MM.1S (cell line): ENCODE measurements around the gene ARHGAP26.
A peak's percentile ranks its signal among the peaks of the same experiment; 100 is the strongest.

Experiments
- DNase-seq: peaks from one replicate; pipeline ENCODE4 v3.0.0-alpha.2; 2015
- H2AFZ ChIP-seq: fragments of 300-600 bp; sonication (generic); 2 replicates; pipeline ENCODE4 v1.6.0; 2016; ENCODE audit warnings: antibody characterized with exemption, low read length
- H3F3A ChIP-seq: fragments of 300-600 bp; sonication (generic); 2 replicates; pipeline ENCODE4 v1.6.1; 2016; ENCODE audit warnings: mild to moderate bottlenecking, antibody characterized with exemption, low read length, moderate library complexity, mixed read lengths; ENCODE audit not compliant: insufficient read depth
- H3K27ac ChIP-seq: fragments of 300-600 bp; sonication (generic); 2 replicates; pipeline ENCODE4 v1.5.1; 2016; ENCODE audit warnings: mild to moderate bottlenecking, low read length
- H3K27me3 ChIP-seq: fragments of 300-600 bp; sonication (generic); replicated peaks from 2 replicates; pipeline ENCODE4 v1.6.0; 2016; ENCODE audit warnings: low read length; ENCODE audit not compliant: insufficient read depth
- H3K36me3 ChIP-seq: fragments of 300-600 bp; sonication (generic); replicated peaks from 2 replicates; pipeline ENCODE4 v1.6.1; 2016; ENCODE audit warnings: mild to moderate bottlenecking, low read length, mixed read lengths; ENCODE audit not compliant: insufficient read depth
- H3K4me1 ChIP-seq: fragments of 300-600 bp; sonication (generic); 2 replicates; pipeline ENCODE4 v1.6.1; 2016; ENCODE audit warnings: low read length, mixed read lengths
- H3K4me2 ChIP-seq: fragments of 300-600 bp; sonication (generic); 2 replicates; pipeline ENCODE4 v1.6.0; 2016; ENCODE audit warnings: low read depth, low read length
- H3K4me3 ChIP-seq: fragments of 300-600 bp; sonication (generic); 2 replicates; pipeline ENCODE4 v1.5.1; 2016; ENCODE audit warnings: low read length, mixed read lengths
- H3K79me2 ChIP-seq: fragments of 300-600 bp; sonication (generic); 2 replicates; pipeline ENCODE4 v1.6.1; 2016; ENCODE audit warnings: mixed run types, low read length, mixed read lengths
- H3K9ac ChIP-seq: fragments of 300-600 bp; sonication (generic); 2 replicates; pipeline ENCODE4 v1.6.1; 2016; ENCODE audit warnings: low read length, mixed read lengths
- H3K9me2 ChIP-seq: fragments of 300-600 bp; sonication (generic); replicated peaks from 2 replicates; pipeline ENCODE4 v1.6.1; 2016; ENCODE audit warnings: mild to moderate bottlenecking, low read length, mixed read lengths; ENCODE audit not compliant: insufficient read depth
- H3K9me3 ChIP-seq: fragments of 300-600 bp; sonication (generic); replicated peaks from 2 replicates; pipeline ENCODE4 v1.6.1; 2016; ENCODE audit warnings: mild to moderate bottlenecking, low read length, mixed read lengths; ENCODE audit not compliant: insufficient read depth
- H4K20me1 ChIP-seq: fragments of 300-600 bp; sonication (generic); 2 replicates; pipeline ENCODE4 v1.6.1; 2016; ENCODE audit warnings: mild to moderate bottlenecking, low read length, moderate library complexity, mixed read lengths; ENCODE audit not compliant: insufficient read depth
- CTCF ChIP-seq: fragments of 300-600 bp; sonication (generic); IDR thresholded peaks from 2 replicates; pipeline ENCODE4 v1.5.1; 2016; ENCODE audit warnings: antibody characterized with exemption, low read length, mixed read lengths
- EZH2 ChIP-seq: fragments of 300-600 bp; sonication (generic); optimal IDR thresholded peaks from 2 replicates; pipeline ENCODE3; 2017; ENCODE audit warnings: low read depth, mild to moderate bottlenecking, antibody characterized with exemption, low read length, mixed read lengths
- EZH2phosphoT487 ChIP-seq: fragments of 300-600 bp; sonication (generic); IDR thresholded peaks from 2 replicates; pipeline ENCODE4 v1.6.1; 2018; ENCODE audit warnings: antibody characterized with exemption, low read length

ARHGAP26 gene

GRCh38 chr5:142769793-142770649 is at the start of gene ARHGAP26:
TSS of gene ARHGAP26 (plus strand) at chr5:142770377. CDS start at chr5:142770762, 385 bp downstream.
- Histone ChIP-seq H3K4me3 (peak within 1 kb of the TSS; percentile 98), H3K9me3 (no peaks in the 10 kb centered on the region), H3F3A (0 out of 2 replicates have a peak, but pooled peaks cover 6% of the 10 kb centered on the region), H3K4me1 (peaks cover 25% of the 10 kb centered on the region), H3K79me2 (peaks cover 17% of the 10 kb centered on the region; the same call in 1 of the 2 replicates), H3K36me3 (no peaks in the 10 kb centered on the region), H3K27me3 (no peaks in the 10 kb centered on the region), H3K27ac (peak within 1 kb of the TSS; percentile 16; the same call in 1 of the 2 replicates), H3K4me2 (peak within 1 kb of the TSS; percentile 92), H3K9me2 (no peaks in the 10 kb centered on the region), H2AFZ (peak within 1 kb of the TSS; percentile 98), H4K20me1 (no peaks in the 10 kb centered on the region), H3K9ac (peak within 1 kb of the TSS; percentile 51; the same call in 1 of the 2 replicates)
- TF ChIP-seq CTCF (peak; percentile 21; the same call in 1 of the 2 replicates), EZH2phosphoT487 (no peak), EZH2 (no peak)
- DNase-seq = peak; percentile 97

- Histone ChIP-seq H3K9ac (no peak overlapping the region), H3K4me3 (no peak overlapping the region; the same call in 1 of the 2 replicates), H2AFZ (peak overlapping the region; percentile 9; the same call in 1 of the 2 replicates), H3K79me2 (no peaks in the 10 kb centered on the region), H3K9me2 (no peaks in the 10 kb centered on the region), H3K27me3 (no peaks in the 10 kb centered on the region), H3K4me1 (peaks cover 7% of the 10 kb centered on the region; the same call in 1 of the 2 replicates), H3K4me2 (peak overlapping the region; percentile 41; the same call in 1 of the 2 replicates), H3K9me3 (no peaks in the 10 kb centered on the region), H3F3A (no peaks in the 10 kb centered on the region), H3K27ac (peak overlapping the region; percentile 9; the same call in 1 of the 2 replicates), H4K20me1 (no peaks in the 10 kb centered on the region), H3K36me3 (no peaks in the 10 kb centered on the region)
- no peak for TF ChIP-seq EZH2phosphoT487
- TF ChIP-seq CTCF = peak; percentile 10; the same call in 1 of the 2 replicates
- no peak for TF ChIP-seq EZH2
- peak; percentile 46 for DNase-seq
Measured at GRCh38 chr5:142720641-142721271, 49.4 kb upstream of the ARHGAP26 start.

GRCh38 chr5:142722146-142722545 is 48.0 kb upstream of the ARHGAP26 start:
- H3K27me3 ChIP-seq = no peaks in the 10 kb centered on the region
- H3K79me2 ChIP-seq = no peaks in the 10 kb centered on the region
- H3K9me3 ChIP-seq = no peaks in the 10 kb centered on the region
- no peak overlapping the region for H3K4me3 ChIP-seq
- TF ChIP-seq CTCF = no peak
- TF ChIP-seq EZH2 = no peak
- no peak for TF ChIP-seq EZH2phosphoT487
- peaks cover 7% of the 10 kb centered on the region; the same call in 1 of the 2 replicates for H3K4me1 ChIP-seq
- no peak overlapping the region for H2AFZ ChIP-seq
- H3K9me2 ChIP-seq = no peaks in the 10 kb centered on the region
- H3K9ac ChIP-seq = no peak overlapping the region
- H3K36me3 ChIP-seq = no peaks in the 10 kb centered on the region
- no peak for DNase-seq
- no peaks in the 10 kb centered on the region for H3F3A ChIP-seq
- no peak overlapping the region for H3K4me2 ChIP-seq
- no peaks in the 10 kb centered on the region for H4K20me1 ChIP-seq
- H3K27ac ChIP-seq = no peak overlapping the region
